ENCODE measurements around the gene P3H2.

P3H2 gene

GRCh38 chr3:189949580-189949979, 171.1 kb downstream of the P3H2 start:
- Mint-ChIP-seq H3K4me1 (peaks cover 5% of the 10 kb centered on the region), H3K27ac (no peak overlapping the region), H3K9me3 (no peaks in the 10 kb centered on the region), H3K4me3 (no peak overlapping the region), H3K27me3 (peaks cover 16% of the 10 kb centered on the region)
- no peak for DNase-seq
- ATAC-seq: no peak

GRCh38 chr3:189948724-189949045, 172.0 kb downstream of the P3H2 start:
- Mint-ChIP-seq H3K27ac (no peak overlapping the region), H3K4me3 (no peak overlapping the region), H3K27me3 (peaks cover 16% of the 10 kb centered on the region), H3K4me1 (peaks cover 5% of the 10 kb centered on the region), H3K9me3 (no peaks in the 10 kb centered on the region)
- DNase-seq (no peak), ATAC-seq (no peak)

- Mint-ChIP-seq H3K9me3 (no peaks in the 10 kb centered on the region), H3K27ac (peak overlapping the region in 1 of 2 donors; percentile 13), H3K27me3 (peaks cover 16% of the 10 kb centered on the region), H3K4me3 (no peak overlapping the region), H3K4me1 (peaks cover 5% of the 10 kb centered on the region)
- ATAC-seq (peak; percentile 53), DNase-seq (peak in 1 of 2 donors; percentile 19)
These were observed 172.6 kb downstream of the P3H2 start for GRCh38 chr3:189947948-189948723.

- no peak for ATAC-seq
- Mint-ChIP-seq H3K27ac (no peak overlapping the region), H3K9me3 (no peaks in the 10 kb centered on the region), H3K27me3 (peaks cover 13% of the 10 kb centered on the region), H3K4me3 (no peak overlapping the region), H3K4me1 (peaks cover 5% of the 10 kb centered on the region)
- no peak for DNase-seq
These were observed 173.6 kb downstream of the P3H2 start for GRCh38 chr3:189947068-189947467.

GRCh38 chr3:189945935-189946709, 174.6 kb downstream of the P3H2 start:
- Mint-ChIP-seq H3K9me3 (no peaks in the 10 kb centered on the region), H3K4me1 (peaks cover 5% of the 10 kb centered on the region), H3K4me3 (no peak overlapping the region), H3K27ac (no peak overlapping the region), H3K27me3 (peaks cover 7% of the 10 kb centered on the region)
- no peak for ATAC-seq
- no peak for DNase-seq

- no peak for ATAC-seq
- H3K4me3 Mint-ChIP-seq: no peak overlapping the region
- no peak for DNase-seq
These were observed 176.2 kb downstream of the P3H2 start for GRCh38 chr3:189944285-189945145.

GRCh38 chr3:189942948-189943347, 177.7 kb downstream of the P3H2 start:
- Mint-ChIP-seq H3K9me3 (no peaks in the 10 kb centered on the region), H3K27ac (no peak overlapping the region), H3K4me1 (no peaks in the 10 kb centered on the region), H3K27me3 (peaks cover 7% of the 10 kb centered on the region), H3K4me3 (no peak overlapping the region)
- no peak for ATAC-seq
- DNase-seq: no peak

More at GRCh38 chr3:189944285-189945145, 176.2 kb downstream of the P3H2 start:
- peaks cover 7% of the 10 kb centered on the region for H3K27me3 Mint-ChIP-seq
- no peak overlapping the region for H3K27ac Mint-ChIP-seq
- no peaks in the 10 kb centered on the region for H3K9me3 Mint-ChIP-seq
- H3K4me1 Mint-ChIP-seq: peaks cover 5% of the 10 kb centered on the region

GRCh38 chr3:189941679-189942078, 179.0 kb downstream of the P3H2 start:
- DNase-seq (no peak), ATAC-seq (no peak)
- H3K27ac Mint-ChIP-seq: no peak overlapping the region
- no peaks in the 10 kb centered on the region for H3K9me3 Mint-ChIP-seq
- H3K4me1 Mint-ChIP-seq: no peaks in the 10 kb centered on the region
- peaks cover 5% of the 10 kb centered on the region for H3K27me3 Mint-ChIP-seq
- H3K4me3 Mint-ChIP-seq: no peak overlapping the region

- H3K27me3 Mint-ChIP-seq: no peaks in the 10 kb centered on the region
- H3K4me3 Mint-ChIP-seq: no peak overlapping the region
- ATAC-seq (no peak), DNase-seq (no peak)
- H3K4me1 Mint-ChIP-seq: no peaks in the 10 kb centered on the region
- no peak overlapping the region for H3K27ac Mint-ChIP-seq
- H3K9me3 Mint-ChIP-seq: no peaks in the 10 kb centered on the region
These were observed 179.6 kb downstream of the P3H2 start for GRCh38 chr3:189941125-189941524.

GRCh38 chr3:189937302-189938127, 183.2 kb downstream of the P3H2 start:
- no peaks in the 10 kb centered on the region for H3K4me1 Mint-ChIP-seq

GRCh38 chr3:189936201-189936945, 184.3 kb downstream of the P3H2 start:
- no peak for DNase-seq
- ATAC-seq: no peak
- H3K9me3 Mint-ChIP-seq: no peaks in the 10 kb centered on the region
- H3K4me3 Mint-ChIP-seq: no peak overlapping the region
- H3K27ac Mint-ChIP-seq: no peak overlapping the region
- H3K4me1 Mint-ChIP-seq: no peaks in the 10 kb centered on the region
- H3K27me3 Mint-ChIP-seq: peaks cover 7% of the 10 kb centered on the region

More at GRCh38 chr3:189937302-189938127, 183.2 kb downstream of the P3H2 start:
- ATAC-seq (no peak), DNase-seq (no peak)
- no peak overlapping the region for H3K27ac Mint-ChIP-seq
- H3K9me3 Mint-ChIP-seq: no peaks in the 10 kb centered on the region
- peaks cover 7% of the 10 kb centered on the region for H3K27me3 Mint-ChIP-seq
- H3K4me3 Mint-ChIP-seq: no peak overlapping the region

- Mint-ChIP-seq H3K9me3 (peaks cover 0 to 6% of the 10 kb centered on the region in 2 donors), H3K27me3 (peaks cover 6% of the 10 kb centered on the region), H3K27ac (peak overlapping the region in 1 of 2 donors; percentile 71), H3K4me1 (peaks cover 16% of the 10 kb centered on the region), H3K4me3 (peak overlapping the region in 1 of 2 donors; percentile 33)
- ATAC-seq (peak; percentile 76), DNase-seq (no peak)
These were observed 192.5 kb downstream of the P3H2 start for GRCh38 chr3:189927975-189928895.

- H3K27me3 Mint-ChIP-seq: no peaks in the 10 kb centered on the region
- H3K27ac Mint-ChIP-seq: no peak overlapping the region
- H3K4me3 Mint-ChIP-seq: no peak overlapping the region
- H3K9me3 Mint-ChIP-seq: no peaks in the 10 kb centered on the region
- ATAC-seq (no peak), DNase-seq (no peak)
- no peaks in the 10 kb centered on the region for H3K4me1 Mint-ChIP-seq
These were observed 198.9 kb downstream of the P3H2 start for GRCh38 chr3:189921770-189922169.
